NCI-H774 (cell line): ENCODE measurements around the gene KPTN.

Experiments used
- DNase-seq: peaks from one replicate; lab custom pipeline; 2025; lab: John Stamatoyannopoulos, UW

KPTN gene

GRCh38 chr19:47433121-47433520, 50.9 kb downstream of the KPTN start:
- no peak for DNase-seq

- DNase-seq, result no peak
Observed at GRCh38 chr19:47432499-47432898, 51.5 kb downstream of the KPTN start.

GRCh38 chr19:47432091-47432490, 51.9 kb downstream of the KPTN start:
- DNase-seq, result no peak

- DNase-seq, result peak; percentile 64
Observed at GRCh38 chr19:47430041-47430802, 53.8 kb downstream of the KPTN start.

GRCh38 chr19:47429140-47429793, 54.8 kb downstream of the KPTN start:
- DNase-seq, result no peak

- DNase-seq, result peak; percentile 97
Observed at GRCh38 chr19:47428177-47428894, 55.7 kb downstream of the KPTN start.

- DNase-seq, result peak; percentile 68
Observed at GRCh38 chr19:47427241-47428176, 56.5 kb downstream of the KPTN start.
